Erythroblast (primary cell): ENCODE data around the gene ABR.
A peak's percentile ranks its signal among the peaks of the same experiment; 100 is the strongest.

Experiments used
- DNase-seq, 2 experiments: peaks; one replicate each; lab custom pipeline; 2025; lab: John Stamatoyannopoulos, UW
- GATA1 ChIP-seq: IDR thresholded peaks from 2 replicates; pipeline ENCODE4 v1.6.1; 2011; ENCODE audit warnings: low read depth, mild to moderate bottlenecking, control low read depth, low read length, moderate library complexity
- POLR2A ChIP-seq: IDR thresholded peaks from 2 replicates; pipeline ENCODE4 v1.6.1; 2011; ENCODE audit warnings: mild to moderate bottlenecking, low read length

The ABR gene

DNA sequence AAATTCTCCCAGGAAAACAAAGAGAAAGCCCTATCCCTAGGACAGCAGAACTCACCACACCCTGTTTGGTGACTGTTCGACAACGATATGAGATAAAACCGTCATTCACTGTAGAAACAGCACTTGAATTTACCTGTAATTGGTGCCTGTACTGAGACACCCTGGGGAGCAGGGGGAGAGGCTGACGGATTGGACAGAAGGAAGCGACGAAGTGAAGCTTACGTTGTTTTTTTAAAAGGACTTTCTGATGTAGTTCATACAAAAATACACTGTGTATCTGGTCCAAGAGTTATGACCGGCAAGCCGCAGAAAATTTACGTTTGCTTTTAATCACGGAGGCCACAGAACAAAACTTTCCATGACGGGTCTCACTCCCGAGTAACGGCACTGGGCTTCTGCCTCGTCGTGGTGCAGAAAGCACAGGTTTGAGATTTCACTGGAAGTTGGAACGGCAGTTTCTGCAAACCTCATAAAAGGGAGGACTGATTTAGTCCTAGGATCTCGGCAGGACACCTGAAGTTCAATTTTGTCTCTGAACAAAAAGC lies 209.9 kb downstream of the ABR start:
- DNase-seq, result peak in 1 of 2 experiments; percentile 26
- TF ChIP-seq POLR2A (no peak), GATA1 (no peak)

DNA sequence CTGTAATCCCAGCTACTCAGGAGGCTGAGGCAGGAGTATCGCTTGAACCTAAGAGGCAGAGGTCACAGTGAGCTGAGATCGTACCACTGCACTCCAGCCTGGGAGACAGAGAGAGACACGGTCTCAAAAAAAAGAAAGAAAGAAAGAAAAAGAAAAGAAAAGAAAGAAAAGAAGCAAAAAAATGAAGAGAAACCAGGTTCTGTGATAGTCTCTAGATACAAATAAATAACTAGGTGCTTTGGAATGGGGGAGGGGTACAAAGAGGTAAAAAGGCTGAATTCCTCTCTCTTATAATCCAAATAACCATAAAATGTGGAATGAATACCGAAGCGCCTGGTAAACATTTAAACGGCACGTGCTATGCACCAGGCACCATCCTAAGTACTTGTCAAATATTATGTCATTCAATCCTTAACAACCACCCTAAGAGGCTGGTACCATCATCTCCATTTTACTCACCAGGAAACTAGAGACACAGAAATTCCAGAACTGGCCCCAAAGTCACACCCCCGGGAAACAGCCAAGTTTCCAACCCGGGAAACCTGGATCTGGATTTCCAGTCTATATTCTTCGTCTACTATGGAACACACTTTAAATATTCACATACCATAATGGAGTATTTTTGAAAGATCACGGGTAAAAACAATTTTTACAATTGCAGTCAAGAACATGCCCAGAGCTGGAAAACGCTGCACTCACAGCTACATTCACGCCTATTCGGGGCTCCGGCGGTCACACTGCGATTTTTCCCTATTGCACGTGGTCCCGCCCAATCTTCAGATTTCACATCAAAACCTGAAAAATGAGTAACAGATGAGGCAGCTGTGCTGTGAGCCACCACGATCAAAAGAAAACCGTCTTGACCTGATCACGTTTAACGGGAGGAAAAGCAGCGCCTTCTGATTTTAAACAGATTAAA lies 210.7 kb downstream of the ABR start:
- TF ChIP-seq GATA1 (no peak), POLR2A (no peak)
- DNase-seq, result no peak

DNA sequence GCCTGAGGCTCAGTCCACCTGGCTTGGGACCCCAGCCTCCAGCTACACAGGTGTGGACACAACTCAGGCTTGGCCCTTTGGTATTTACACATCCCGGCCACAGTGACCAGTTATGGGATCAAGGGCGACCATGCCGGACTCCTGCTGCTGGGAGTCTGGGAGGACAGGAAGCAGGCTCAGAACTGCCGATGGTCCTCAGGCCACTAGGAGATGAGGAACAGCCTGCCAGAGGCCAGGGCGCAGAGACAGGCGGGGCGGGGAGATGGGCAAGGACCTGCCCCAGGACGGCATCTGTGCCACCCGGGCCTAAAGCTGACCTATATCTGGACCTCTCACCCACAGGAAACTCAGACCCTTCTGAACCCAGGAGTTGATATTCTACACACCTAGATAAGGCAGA lies 212.7 kb downstream of the ABR start:
- TF ChIP-seq GATA1 (no peak), POLR2A (no peak)
- no peak for DNase-seq

DNA sequence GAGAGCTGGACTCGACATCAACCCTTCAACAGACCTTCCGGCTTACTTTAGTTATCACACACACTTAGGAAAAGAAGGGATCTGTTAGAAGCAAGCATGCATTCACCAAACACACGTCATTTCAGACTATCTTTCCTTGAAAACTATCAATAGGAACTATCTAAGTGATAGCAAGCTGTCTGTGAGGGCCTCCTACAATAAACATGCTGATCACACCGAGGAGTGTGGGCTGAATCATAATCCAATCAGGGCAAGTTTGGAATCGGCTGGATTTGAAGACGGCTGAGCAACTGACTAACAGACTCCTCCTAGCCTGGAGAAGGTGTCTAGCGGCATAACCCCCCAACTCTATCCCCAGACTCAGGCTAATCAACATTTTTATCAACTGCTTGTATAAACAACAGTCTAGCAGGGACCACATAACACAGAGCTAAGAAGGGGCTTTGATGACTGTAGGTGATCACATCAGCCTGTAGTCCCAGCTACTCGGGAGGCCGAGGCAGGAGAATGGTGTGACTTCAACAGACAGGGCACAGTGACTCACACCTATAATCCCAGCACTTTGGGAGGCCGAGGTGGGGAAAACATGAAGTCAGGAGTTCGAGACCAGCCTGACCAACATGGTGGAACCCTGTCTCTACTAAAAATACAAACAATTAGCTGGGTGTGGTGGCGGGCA lies 214.3 kb downstream of the ABR start:
- no peak for TF ChIP-seq GATA1
- no peak for TF ChIP-seq POLR2A
- no peak for DNase-seq

DNA sequence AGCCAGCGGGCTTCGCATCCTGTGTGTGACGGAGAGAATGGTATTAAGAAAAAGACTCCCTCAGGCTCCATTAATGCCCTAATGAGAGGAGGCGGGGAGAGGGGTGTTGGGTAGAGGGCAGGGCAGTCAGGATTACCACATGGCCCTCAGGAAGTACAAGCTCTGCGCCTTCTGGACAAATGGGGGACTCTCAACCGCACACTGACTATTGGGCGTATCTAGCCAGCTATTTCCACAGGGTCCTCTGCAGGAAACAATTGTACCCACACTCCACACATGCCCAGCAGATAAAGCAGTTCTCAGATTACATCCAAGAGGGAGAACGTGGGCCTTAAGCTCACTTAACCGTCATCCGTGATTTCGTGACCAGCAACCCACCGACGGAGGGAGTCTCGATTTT lies 214.9 kb downstream of the ABR start:
- TF ChIP-seq POLR2A, result no peak

DNA sequence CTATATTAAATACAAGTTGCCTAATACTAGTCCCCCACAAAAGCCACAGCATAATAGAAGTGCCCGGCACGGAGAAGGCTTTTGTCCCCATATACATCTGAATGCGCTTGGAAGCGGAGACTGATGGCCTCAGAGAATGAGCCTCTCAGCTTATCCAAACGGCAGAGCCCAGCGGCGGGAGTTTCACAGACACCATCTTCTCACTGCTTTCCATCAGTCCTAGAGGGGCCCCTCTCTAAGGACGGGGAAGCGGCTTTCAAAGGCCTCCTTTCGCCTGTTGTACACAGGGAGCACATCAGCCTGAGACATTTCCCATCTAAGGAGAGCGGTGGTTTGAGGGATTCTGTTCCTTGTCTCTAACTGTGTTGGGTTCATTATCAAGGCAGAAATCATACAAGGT lies 217.1 kb downstream of the ABR start:
- TF ChIP-seq GATA1 (no peak), POLR2A (no peak)

More for the DNA sequence above, 214.9 kb downstream of the ABR start:
- DNase-seq, result no peak

DNA sequence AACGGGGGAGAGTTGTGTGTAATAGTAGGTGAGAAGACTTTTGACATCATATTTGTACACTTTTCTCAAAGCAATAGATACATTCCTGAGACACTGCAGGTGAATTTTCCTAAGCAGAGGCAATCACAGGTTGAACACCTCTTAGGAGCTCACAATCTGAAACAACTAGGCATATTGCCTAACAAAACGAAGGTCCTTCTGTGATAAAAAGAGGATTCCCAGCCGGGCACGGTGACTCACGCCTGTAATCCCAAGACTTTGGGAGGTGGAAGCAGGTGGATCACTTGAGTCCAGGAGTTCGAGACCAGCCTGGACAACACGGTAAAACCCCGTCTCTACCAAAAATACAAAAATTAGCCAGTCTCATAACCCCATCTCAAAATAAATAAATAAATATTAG lies 217.6 kb downstream of the ABR start:
- no peak for DNase-seq

More for the DNA sequence above, 217.1 kb downstream of the ABR start:
- DNase-seq, result no peak

DNA sequence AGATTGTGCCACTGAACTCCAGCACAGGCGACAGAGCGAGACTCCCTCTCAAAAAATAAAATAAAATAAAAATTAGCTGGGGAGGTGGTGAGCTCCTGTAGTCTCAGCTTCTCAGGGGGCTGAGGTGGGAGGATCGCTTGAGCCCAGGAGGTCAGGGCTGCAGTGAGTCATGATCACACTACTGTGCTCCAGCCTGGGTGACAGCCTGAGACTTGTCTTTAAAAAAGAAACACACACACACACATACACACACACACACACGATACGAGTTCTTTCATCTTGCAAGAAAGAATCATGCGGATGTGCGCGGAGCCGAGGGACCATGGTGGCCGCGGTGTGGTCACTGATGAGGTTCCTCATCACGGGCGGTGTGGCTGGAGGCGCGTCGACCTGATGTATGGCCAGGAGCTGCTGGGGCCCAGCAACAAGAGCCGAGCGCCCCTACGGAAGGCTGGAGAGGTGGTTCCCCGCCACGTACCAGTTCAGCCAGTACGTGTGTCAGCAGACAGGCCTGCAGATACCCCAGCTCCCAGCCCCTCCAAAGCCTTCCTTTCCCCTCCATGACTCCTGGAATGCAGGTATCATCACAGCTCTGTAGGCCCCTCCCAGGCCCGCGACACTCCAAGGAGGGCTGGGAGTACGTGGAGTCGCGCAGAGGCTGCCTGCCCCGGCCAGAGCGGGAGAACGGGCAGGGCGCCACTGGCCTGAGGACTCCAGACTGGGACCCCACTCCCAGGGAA lies 220.9 kb downstream of the ABR start:
- TF ChIP-seq GATA1 (no peak), POLR2A (no peak)
- DNase-seq, result no peak

More for the DNA sequence above, 217.6 kb downstream of the ABR start:
- TF ChIP-seq POLR2A (no peak), GATA1 (no peak)

DNA sequence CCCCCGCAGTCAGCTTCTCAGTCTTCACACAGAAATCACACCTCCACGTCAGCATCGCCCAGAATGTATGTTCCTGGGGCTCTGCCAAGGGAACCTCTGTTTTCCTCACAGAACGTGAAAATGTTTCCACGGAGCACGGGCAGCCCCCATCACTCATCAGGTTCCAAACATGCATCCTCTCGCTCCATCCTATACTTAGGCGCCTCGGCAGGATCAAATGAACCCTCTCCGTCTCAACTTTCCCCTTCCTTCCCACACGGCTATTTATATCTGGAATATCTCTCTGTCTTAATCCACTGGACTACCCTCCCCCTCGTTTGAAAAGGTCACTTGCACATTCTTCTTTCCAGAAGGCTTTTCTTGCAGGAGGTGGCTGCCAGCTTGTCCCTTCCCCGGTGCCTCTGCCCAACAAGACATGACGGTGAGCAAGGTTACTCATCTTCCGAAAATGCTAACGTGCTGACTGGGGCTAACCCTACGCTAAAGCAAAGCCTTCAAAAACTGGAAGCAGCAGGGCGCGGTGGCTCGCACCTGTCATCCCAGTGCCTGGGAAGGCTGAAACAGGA lies 221.8 kb downstream of the ABR start:
- no peak for DNase-seq
- TF ChIP-seq POLR2A (no peak), GATA1 (no peak)

DNA sequence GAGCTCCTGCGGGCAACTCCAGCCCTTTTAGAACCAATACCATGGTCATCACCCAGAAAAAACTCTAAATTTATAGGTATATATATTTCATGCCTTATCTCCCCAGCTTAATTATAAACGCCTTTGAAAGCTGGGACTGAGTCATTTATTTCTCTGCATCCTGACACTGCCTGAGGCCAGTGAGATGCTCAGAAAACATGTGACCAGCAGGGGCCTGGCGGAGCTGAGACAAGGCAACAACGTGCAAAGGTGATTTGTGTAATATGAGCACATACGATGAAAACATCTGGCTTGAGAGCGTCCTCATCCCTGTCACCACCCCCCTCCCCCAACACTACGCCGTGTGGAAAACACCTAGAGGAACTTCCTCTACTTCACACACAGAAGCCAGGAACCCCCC lies 222.9 kb downstream of the ABR start:
- TF ChIP-seq GATA1, result no peak
- TF ChIP-seq POLR2A, result no peak
- DNase-seq, result no peak

DNA sequence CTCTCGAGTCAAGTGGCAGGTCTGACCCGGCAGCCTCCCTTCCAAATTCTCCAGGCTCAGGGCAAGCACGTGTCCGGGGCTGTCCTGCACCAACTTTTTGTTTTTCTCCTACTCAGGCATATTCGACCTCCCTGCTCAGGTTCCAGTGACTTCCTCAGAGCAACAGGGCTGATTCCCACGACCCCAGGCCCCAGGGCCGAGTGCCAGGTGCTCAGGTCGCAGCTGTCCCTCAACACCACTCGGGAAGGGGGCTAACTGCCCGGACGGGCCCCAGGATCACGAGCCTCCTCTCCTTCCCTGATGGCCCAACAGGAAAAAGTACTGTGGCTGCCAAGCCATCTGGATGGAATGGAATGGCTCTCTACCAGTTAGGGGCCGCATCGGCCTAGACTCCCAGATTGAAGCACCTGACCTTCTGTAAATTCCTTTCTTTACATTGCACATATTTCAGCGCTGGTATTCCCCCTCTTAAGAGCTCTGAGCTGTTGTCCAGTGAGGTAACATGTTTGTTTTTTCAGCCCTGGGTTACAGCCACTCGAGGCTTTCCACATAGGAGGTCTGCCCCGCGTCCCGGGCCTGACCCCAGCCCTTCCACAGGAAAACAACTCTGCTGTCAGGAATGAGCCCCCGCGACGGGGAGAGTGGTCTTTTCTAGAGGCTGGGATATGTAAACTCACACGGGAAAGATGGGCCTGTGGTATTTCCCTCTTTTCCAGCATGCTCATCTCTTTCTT lies 225.2 kb downstream of the ABR start:
- DNase-seq, result no peak
- TF ChIP-seq POLR2A (no peak), GATA1 (no peak)

DNA sequence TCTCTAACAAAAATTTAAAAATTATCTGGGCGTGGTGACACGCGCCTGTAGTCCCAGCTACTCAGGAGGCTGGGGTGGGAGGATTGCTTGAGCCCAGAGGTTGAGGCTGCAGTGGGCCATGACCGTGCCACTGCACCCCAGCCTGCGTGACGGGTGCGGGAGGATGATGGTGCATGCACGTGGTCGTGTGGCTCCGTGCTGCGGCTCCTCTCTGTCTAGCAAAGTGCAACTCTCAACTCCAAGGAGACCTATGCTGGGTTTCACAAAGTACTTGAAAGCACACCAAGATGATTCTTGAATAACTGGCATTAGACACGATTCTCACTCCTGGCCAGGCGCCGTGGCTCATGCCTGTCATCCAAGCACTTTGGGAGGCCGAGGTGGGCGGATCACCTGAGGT lies 226.0 kb downstream of the ABR start:
- TF ChIP-seq GATA1 (no peak), POLR2A (no peak)
- DNase-seq, result no peak
